ENCODE results near the gene ADCK1.
"Not testable (repeated sequence)": the region's sequence is repeated elsewhere in the genome, so short reads cannot be mapped to it uniquely, and the experiment has no call there.

Gene ADCK1

DNA sequence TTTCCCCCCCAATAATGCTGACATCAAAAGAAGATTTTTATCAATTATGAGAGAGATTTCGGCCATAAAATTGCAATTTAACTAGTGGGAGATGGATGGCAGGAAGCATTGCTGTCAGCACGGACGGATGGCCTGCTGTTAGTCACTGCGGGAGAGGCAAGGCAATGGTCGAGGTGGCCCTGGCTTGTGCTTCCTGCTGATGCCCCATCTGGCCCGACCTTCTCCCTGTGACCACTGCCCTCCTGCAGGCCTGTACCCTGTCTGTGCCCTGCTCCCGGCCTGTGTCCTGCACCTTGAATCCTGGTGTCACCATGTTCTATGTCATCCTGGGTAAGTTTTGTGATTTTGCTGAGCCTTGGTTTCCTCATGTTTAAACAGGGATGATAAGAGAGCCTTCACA, 67.6 kb downstream of the ADCK1 start:
- no peak for DNase-seq

DNA sequence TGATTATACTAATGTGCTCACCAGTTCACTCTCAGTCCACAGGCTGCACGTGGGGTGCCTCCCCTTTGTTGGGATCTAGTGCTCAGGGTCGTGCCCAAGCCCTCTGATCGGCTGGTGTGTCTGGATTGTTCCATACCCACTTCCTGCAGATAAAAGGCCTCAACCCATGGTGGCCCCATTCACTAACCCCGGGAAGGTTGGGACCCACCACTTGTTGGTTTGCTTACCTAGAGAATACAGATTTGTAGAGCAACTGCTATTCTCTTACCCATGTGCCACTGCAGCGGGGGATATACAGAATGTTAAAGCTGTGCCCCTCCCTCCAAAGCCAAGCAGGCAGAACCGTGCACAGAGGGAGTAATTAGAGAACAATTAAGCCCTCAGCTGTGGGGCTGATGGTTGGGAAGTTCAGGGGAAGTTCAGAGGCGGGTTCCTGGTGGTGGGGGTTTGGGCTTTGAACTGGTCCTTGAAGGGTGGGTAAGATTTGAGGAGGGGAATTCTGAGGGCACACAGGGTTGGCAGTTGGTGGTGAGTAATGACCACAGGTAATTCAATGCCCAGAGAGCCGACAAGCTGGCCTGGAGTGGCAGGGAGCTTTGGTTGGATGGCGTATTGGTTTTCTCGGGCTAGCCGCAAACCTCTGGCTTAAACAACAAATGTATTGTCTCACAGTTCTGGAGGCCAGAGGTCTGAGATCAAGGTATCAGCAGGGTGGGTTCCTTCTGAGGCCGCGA, 68.8 kb downstream of the ADCK1 start:
- no peak for DNase-seq

DNA sequence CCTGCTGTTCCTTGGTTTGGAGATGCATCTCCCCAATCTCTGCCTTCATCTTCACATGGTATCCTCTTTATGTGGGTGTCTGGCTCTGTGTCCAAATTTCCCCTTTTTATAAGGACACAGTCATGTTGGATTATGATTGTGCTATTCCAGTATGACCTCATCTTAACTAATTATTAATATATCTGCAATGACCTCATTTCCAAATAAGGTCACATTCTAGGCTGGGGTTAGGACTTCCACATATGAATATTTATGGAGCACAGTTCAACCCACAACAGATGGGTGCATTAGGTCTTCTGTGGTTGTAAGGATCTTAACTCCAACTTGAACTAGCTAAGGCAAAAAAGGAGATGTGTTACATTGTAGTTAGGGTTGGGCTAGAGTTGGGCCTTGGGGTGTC, 69.4 kb downstream of the ADCK1 start:
- DNase-seq = no peak

DNA sequence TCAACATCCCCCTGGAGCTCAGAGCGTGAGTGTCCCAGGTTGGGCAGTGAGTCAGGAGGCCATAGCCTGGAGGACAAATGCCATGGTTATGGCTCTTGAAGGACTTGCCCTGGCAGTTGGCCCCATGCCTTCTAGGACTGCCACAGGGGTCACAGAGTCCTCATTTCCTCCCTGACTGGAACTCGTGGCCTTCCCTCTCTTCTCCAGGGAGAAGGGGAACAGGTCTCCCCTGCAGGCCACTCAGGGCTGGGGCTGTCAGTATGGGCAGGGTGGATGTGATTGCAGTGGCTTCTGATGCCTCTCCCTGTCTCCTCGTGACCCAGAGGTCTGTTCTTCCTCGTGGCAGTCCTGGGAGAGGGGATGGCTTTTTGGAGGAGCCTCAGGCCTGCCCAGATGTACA, 70.7 kb downstream of the ADCK1 start:
- DNase-seq = no peak

DNA sequence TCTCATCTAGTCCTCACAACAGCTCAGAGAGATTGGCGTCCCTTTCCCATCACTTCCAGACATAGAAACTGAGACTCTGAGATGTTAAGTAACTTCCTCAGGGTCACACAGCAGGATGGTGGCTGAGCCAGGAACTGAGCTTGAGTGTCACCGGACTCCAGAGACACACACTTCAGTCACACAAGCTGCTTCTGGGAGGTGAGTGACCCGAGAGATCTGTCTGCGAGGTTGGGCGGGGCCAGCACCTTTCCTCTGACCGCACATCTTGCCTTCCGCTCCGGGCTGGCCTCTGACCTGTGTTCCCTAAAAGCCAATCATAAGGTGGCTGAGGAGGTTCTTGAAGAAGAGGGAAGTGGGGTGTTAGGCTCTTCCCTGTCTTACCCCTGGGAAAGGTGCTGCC, 72.2 kb downstream of the ADCK1 start:
- DNase-seq = no peak

DNA sequence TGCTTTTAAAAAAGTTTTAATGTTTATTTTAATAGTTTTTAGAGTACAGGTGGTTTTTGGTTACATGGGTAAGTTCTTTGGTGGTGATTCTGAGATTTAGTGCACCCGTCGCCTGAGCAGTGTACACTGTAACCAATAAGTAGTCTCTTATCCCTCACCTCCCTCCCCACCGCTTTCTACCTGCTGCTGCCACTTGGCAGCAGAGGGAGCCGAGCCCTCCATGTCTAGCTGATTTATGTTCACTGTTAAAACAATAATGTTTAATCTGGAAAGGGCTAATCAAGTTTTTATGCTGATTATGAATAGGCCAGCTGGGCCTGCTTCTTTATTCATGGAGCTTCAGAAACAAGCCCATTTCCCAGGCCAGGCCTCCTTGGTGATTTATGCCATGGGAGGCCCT, 73.1 kb downstream of the ADCK1 start:
- peak; percentile 15 for DNase-seq

DNA sequence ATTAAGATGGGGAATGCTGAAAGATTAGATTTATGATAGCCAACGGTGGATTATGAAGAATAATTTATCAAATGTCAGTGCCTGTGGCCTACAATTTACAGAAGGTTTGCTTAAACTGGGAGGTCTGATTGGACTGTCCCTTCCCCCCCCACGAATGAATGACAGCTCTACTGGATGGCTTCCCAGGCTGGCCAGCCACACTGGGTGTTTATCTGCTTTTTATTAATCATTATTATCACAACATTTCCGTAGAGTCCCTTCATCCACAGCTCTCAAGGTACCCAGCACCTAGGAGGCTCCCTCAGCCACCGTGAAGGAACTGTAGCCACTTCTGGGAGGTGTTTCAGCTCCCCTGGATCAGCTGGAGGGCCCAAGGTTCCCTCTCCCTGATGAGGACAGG, 78.9 kb downstream of the ADCK1 start:
- no peak for DNase-seq

DNA sequence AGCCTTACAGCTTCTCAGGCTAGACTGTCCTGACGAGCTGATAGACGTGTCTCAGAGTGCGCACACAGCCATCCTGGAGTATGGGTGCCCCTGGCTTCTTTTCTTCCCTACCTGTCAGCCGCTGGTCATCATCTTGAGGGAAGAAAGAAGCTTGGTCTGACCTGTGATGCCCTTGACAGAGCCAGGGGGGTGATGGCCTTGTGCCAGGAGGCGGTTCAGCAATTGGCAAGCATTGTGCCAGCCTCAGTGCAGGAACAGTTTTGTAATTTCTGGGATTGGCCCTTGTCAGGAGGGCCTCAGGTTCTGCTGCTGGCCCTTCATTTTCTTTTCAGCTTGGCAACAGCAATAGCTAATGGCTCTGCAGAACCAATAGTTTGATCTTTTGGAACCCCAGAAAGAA, 80.1 kb downstream of the ADCK1 start:
- peak; percentile 2 for DNase-seq

DNA sequence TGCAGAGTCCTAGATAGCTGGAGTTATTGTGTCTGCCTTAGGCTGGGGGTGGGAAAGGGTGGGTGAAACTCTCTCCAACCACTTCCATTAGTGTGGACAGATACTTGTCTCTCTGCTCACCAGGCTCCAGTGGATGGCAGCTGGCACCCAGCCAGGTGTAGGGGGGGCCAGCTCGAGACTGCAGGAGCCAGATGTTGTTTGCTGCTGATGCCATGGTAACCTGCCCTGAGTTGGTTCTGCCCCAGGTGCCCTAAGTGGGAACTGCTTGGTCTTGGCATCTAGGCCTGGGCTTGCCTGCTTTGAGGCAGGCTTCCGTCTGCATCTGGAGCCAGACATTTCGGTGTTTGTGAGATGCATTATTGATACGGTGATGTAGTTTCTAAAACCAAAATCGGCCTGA, 82.2 kb downstream of the ADCK1 start:
- DNase-seq = peak; percentile 63

DNA sequence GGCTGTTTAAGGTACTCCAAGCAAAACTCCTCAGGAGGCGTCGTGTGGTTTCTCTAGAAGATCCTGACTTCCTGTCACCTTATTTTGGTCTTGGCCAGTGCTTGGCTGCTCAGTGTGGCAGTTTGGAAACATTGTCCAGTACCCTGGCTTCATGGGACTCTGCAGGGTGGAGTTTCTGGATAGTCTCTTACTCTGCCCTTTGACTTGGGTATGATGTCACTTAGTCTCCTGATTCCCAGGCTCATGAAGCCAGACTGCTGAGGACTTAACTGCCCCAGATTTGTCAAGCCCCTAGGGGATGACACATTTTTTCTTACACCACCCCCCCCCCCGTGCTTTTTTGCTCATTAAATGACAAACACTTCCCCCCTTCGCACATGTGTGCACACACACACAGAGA, 82.7 kb downstream of the ADCK1 start:
- no peak for DNase-seq

DNA sequence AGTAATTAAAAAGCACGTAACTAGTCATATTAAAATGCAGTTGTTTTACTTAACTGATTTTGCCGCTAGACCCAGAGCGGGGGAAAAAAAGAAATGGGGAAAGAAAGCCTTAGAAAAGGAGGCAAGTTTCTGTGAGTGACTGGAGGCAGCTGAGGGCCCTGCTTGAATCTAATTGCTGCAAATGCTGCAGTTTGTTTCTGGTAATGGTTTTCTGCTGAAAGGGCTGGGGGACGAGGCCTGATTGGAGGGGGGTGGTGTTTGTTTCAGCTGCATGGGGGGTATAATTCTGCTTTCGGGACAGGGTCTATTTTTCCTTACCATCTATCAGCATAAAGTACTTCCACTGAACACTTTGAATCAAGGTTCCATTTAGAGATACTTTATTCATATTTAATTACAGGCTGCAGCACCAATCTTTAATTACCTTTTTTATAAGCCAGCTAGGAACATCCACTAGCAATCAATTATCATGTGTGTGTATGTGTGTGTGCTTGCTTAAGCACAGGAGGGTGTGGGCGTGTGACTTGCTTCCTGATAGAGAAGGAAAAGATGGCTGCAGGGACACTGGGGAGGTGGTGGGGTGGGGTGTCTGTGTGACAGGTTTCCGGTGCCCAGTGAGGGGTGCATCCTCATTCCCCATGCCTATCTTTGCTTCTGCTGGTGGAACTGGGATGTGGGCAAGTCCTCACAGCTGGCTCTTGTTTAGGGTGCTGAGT, 83.4 kb downstream of the ADCK1 start:
- DNase-seq = no peak

DNA sequence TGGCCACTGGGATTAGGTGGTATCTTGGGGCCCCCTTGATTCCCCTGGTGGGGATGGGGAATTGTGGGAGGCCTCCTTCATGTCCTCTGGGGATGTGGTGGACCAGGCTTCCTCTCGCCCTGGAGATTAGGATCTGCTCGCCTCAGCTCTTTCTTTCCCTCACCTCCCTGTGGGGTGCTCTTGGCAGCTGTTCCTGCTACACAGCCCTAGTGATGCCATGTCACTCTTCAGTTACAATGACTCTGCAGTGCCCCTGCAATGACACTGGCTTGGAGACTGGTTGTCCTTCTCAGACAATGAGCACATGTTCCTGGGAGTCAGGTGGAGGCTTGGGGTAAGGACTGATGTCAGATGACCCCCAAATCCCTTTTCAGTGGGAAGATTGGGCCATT, 83.9 kb downstream of the ADCK1 start:
- no peak for DNase-seq

DNA sequence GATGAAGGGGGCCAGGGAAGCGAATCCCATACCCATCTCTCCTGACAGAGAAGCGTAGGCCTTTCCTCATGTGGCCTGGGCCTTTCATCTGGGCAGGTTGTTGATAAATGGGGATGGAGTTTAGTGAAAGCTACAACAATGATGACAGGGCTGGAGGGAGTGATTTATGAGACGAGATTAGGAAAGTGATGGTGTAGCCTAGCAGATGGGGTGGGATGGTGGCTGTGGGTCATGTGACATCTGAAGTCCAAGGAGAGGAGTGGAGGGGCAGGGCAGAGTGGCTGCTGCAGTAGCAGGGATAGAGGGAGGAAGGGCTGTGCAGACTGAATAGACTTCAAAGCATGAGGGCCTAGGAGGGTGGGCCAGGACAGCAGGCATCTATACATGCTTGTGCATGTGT, 85.5 kb downstream of the ADCK1 start:
- DNase-seq = no peak

DNA sequence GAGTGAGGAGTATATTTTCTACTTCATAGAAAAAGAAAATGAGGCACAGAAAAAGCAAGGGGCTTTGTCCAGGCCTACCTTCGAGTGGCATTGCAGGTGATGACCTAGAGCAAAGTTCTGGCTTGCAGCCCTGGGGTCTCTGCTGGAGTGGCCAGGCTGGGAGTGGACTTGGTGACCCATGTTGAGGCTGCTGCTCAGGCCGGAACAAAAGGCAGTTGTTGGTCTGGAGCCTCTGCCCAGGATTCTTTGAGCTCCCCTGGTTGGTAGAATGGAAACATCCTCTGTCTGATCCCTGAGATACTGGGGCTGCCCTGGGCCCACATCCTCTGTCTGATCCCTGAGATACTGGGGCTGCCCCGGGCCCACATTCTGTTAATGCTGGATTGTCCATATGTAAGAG, 86.1 kb downstream of the ADCK1 start:
- DNase-seq = no peak

DNA sequence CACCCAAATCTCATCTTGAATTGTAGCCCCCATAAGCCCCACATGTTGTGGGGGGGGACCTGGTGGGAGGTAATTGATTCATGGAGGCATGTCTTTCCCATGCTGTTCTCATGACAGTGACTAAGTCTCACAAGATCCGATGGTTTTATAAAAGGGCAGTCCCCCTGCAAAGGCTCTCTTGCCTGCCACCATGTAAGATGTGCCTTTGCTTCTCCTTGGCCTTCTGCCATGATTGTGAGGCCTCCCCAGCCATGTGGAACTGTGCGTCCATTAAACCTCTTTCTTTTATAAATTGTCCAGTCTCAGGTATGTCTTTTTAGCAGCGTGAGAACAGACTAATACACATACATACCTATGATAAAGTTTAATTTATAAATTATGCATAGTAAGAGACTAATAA, 89.0 kb downstream of the ADCK1 start:
- DNase-seq = not testable (repeated sequence)

DNA sequence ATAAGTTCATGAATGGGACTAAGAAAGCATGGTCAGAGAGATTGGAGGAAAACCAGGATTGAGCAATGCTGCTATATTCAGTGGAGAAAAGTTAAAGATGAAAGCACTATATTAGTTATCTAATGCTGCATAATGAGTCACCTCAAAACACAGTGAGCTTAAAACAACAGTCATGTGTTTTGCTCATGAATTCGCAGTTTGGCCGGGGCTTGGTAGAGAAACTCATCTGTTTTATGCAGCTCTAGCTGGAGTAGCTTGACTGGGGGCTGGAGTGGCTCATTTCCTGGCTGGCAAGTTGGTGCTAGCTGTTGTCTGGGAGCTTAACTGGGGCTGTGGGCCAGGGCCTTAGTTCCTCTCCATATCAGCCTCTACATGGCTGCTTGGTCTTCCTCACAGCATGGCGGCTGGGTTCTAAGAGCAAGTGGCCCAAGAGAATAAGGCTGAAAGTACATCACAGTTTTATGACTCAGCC, 90.1 kb downstream of the ADCK1 start:
- no peak for DNase-seq

DNA sequence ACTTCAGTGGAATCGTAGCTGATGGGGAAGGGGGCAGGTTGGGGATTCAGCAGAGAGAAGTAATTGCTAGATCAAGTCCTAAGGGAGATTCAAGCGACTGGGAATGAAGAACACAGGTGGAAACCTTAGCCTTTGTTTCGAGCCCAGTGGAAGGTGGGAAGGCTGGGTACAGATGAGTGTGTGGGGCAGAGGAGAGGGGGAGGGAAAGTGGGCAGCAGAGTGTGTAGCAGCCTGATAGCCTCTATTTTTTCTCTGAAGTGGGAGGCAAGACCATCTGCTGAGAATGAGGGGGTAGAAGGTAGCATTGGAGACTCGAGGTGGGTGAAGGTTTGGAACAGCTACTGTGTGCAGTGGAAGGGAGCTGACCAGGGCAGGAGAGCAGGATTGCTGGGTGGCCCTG, 91.0 kb downstream of the ADCK1 start:
- no peak for DNase-seq

DNA sequence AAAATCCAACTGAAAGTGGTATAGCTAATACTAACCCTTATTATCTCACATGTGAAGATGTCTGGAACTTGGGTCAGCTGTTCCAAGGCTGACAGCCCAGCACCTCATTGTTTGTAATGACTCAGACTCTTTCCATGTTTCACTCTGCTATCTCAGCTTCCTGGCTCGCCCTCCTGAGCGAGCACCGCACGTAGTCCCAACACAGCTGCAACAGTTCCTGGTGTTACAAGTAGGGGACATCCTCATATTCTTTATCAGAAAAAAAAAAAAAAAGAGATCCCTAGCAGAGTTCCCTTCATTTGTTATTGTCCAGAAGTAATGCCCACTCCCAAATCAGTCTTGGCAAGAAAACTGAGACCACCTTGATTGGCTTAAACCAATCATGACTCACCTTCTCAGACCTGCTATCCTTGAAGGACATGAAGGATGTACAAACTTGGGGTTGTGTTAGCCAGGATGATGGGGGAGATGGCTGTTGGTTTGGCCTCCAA, 92.5 kb downstream of the ADCK1 start:
- DNase-seq = no peak

DNA sequence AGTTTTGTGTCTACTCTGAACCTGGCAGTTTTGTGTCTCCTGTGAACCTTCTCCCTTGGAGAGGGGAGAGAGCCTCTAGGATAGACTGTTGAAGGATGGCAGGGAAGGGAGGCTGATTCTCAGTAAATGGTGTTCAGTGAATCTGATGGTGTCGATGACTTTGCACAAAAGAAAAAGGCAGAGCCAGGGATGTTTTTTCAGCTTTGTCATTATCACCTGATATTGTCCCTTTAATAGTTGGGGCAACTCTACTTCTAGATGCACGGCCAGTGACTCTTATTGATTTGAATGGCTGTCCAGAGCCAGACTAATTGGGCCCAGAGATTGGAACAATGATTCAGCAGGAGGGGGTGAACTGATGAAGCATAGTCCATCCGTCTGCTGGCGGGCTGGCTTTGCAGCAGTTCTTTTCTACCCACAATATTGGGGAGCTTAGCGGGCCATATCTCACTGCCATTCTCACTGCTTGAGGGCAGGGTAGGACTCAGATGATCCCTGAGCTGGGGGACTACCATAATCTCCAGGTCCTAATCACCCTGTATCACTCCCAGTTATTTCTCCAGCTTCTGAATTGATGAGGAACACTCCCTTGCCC, 93.1 kb downstream of the ADCK1 start:
- DNase-seq = no peak

DNA sequence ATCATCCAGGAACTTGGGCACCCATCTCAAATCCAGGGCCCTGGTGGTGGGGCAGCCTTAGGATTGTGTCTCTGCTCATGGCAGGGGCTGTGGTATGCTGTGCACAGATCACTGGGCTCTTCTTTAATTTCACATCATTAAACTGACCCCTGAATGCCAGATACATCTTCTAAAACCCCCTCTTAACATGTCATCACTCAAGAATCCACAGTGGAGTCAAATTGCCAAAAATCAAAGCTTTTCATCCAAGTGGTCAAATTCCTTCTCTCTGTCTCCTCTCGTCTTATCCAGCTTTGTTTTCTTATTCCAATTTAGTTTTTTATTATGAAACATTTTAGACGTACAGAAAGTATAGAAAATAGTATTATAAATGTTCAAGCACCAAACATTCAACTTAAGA, 97.5 kb downstream of the ADCK1 start:
- no peak for DNase-seq

DNA sequence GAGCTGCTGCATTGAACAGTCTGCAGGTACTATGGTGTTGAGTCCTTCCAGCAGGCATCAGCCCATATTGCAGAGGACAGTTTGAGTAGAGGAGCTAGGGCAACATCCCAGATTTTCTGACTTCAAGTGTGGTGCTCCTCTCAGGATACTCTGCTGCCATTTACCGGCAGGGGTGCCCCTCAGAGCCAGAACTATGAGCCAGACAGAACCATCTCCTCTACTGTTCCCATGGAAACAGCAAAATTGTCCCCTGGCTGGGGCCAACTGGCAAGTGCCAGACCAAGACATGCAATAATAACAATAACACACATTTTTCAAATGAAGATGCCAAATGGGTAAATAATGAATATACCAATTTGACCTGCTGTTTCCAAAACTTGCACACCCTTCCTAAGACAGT, 102.9 kb downstream of the ADCK1 start:
- no peak for DNase-seq

DNA sequence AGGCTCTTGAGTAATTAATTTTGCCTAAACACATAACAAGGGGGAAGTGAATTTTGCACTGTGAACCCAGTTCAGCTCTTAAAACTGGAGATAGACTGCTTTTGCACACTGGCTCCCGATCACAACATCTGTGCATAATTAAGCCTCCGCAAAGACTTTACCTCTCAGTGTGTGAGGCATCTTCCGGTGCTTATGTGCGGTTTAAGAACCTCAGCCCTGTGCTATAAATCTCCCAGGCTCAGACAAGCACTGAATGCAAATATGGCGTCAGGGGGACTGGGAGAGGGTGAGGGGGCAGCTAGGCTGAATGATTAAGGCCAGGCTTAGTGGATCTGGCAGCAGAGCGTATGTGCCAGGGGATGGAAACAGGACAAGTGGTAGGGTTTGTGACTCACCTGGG, 103.3 kb downstream of the ADCK1 start:
- DNase-seq = no peak

DNA sequence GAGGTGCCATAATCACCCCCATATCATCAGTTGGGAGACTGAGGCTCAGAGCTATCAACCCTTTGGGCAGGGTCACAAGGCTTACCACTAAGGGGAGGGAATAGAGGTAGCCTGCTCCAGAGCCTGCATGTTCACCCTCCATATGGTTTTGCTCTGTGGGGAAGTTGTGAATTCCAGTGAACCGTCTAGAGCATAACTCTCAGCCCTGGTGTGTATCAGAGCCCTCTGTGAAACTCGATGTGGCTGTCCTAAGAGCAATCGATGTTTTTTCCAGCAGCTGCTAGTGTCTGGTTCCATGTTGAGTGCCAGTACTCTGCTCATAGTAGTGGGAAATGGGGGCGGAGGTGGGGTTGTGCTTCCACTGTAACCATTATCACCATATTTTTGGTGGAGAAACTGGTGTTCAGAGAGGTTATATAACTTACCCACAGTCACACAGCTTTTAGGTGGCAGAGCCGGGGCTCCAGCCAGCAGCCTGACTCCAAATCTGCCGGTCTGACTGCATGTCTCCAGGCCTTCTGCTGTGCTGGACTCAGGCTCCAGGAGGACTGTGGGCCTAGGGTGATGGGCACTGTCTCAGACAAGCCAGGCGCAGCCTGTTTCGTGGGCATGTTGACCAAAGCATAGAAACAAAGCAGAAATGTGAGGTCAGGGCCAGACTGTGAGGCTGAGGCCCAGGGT, 104.2 kb downstream of the ADCK1 start:
- DNase-seq = no peak

DNA sequence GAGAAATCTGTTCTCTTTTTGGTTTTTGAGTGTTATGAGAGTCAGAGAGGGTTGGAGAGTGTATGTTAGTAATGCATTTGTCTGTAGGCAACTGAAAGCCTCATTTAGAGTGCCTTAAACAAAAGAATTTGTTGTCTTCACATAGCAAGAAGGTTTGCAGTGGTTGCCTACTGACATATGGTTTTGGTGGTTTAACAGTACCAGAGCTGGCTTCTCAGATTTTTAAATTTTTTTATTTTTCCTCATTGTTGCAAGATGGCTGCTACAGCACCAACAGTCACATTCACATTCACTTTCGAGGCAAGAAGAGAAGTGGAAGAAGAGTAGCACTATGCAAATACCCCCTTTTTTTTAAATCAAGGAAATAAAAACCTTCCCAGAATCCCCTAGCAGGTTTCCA, 106.5 kb downstream of the ADCK1 start:
- no peak for DNase-seq
